Stimulated activated CD4-positive, alpha-beta T cell treated with anti-CD3 and anti-CD28 coated beads, Interleukin-12 subunit alpha, Interleukin-12 subunit beta, amount 100 ng/mL, for 4 hours (primary cell): ENCODE data around the gene MACROD1.
A peak's percentile ranks its signal among the peaks of the same experiment; 100 is the strongest.

Source experiments
- DNase-seq: peaks from one replicate; pipeline ENCODE4 v3.0.0-alpha.2; 2020

The MACROD1 gene

DNA sequence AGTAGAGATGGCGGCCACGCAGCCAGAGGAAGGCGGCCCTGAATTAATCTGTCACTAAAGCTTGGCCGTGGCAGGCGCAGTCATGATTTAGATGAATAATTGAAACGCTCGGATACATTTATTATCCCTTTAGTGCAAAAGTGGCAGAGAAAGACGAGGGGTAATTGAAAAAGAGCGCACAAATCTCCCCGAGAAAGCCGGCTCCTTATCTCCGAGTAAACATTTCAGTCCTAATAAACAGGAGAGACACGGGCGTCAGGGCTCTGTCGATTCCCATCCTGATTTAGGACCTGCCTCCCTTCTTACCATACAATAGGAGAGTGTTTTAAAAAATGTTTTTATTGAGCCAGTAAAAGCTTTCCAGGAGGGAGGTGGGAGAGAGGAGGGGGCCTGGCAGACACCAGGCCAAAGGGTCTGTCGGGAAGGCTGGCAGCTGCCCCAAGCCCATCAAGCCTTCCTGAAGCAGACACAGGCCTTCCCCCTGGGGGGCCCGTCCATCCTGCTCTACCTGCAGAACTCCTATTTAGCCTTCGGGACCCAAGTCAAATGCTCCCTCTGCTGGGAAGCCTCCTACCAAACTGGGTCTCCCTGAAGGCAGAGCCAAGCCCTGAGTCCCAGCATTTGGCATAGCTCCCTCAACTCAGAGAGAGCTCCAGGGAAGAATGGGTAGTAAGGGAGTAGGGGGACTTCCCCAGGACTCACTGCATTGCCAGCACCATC is 156.8 kb downstream of the MACROD1 start:
- DNase-seq, result no peak

DNA sequence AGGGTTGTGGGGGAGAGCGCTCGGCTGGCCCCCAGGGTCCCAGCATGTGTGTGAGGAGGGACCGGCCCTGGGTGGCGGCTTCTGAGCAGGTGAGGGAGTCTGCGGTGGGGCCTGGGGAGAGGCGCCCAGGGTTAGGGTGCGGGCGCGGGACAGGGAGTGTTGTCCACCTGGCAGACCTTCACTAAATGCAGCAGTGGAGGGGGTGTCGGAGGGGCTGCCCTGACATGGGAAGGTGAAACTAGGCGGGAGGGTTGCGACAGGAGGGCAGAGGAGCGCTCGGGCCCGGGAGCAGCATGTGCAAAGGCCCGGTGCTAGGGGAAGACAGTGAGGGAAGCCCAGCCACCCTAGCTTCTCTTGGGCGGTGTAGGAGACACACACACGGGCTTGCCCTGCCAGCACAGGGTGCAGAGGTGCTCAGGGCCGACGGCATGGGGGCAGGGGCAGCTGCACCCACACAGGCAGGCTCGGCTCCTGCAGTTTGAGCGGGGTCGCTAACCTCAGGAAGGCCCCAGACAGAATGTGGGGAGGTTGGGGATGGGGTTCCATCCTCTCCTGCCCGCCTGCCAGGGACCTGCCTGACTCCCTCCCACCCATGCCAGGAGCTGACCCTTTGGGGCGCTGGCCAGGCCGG is 157.5 kb downstream of the MACROD1 start:
- DNase-seq, result no peak

DNA sequence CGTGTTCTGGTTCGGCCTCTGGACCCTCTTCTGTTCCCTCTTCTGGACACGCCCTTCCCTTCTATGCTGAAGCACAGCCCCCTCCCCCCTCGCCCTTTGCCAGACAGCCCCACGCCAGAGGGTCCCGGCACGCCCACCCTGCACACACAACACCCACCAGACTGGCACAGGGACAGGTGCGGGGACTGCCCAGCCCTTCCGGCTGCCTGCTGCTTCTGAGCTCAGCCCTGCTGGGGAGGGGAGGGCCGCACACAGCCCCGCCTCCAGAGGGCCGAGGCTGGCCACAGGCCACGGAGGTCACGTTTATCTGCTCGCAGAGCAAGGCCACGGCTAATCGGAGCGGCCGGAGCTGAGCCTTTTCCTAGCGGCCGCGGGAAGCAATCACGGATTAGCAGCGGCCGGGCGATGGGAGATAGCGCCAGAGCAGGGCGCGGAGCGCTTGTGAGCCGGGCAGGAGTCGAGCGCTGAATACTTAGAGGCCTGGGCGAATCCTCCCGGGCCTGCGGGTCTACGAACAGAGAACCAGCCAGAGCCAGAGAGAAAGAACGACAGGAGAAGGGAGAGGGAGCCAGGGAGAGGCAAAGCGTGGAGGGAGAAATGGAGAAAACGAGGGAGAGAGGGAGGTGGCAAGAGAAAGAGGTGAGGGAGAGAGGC is 158.2 kb downstream of the MACROD1 start:
- no peak for DNase-seq

DNA sequence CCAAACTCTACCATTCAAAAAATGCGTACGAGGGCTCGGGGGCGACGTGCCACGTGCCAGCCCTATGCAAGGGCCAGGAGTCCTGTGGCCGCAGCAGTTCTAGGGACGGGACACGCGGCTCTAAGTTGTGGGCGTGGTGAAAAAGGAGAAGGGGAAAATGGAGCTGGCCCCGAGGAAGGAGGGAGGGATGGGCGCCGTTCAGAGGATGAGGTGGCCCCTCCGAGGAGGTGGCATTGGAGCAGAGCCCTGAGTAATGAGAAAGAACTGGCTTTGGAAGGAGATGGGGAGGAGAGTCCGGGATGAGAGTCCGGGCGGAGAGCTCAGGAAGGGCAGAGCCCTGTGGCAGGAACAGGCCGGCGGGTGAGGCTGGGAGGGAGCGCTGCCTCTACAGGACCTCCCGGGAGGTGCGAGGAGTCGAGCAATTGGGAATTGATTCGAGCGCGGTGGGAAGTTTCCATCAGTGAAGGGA is 158.7 kb downstream of the MACROD1 start:
- no peak for DNase-seq

DNA sequence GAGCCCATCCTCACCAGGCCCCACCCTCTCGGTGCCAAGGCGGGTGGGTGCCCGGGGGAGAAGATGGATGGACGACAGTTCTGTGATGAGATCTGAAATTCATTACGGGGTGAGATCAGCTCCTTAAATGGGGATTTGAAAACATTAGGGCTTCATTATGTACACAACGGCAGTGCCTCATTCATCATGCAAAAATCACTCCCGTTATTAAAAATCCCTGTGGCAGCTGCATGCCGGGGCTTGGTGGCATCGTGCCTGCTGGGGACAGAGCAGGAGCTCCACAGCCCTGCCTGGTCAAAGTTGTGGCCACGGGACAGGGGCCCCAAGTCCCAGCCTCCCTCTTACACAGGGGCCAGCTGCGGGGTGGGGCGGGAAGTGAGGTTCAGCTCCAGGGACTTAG is 159.5 kb downstream of the MACROD1 start:
- no peak for DNase-seq

DNA sequence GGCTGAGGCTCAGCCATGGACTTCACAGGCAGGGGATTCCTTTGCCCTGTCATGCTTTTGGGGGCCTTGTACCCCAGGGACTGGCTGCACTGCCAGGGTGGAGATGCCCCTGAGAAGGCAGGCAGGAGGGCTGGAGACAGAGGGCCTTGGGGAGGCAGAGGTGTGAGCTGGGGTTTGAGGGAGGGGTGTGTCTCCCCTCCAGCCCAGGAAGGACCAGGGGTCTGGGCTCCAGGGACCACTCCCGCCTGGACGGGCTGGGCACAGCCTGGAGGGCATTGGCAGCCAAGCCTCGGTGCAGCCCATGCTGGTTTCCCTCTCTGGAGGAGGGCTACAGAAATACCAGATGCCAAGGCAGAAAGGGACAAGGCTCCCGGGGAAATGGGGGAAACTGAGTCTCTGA is 160.2 kb downstream of the MACROD1 start:
- no peak for DNase-seq

DNA sequence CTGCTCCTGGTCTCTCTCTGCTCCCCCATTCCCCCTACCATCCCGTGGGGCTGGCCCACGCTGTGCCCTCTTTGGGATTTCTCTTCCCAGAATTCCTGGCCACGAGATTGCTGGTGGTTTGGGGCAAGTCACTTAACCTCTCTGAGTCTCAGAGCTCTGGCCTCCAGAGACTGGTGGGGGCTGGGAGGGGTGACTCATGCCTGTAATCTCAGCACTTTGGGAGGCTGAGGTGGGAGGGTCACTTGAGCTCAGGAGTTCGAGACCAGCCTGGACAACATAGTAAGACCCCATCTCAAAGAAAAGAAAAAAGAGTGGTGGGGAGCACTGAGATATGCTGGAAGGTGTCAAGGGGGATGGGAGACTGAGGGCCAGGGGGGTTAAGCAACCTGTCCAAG is 161.3 kb downstream of the MACROD1 start:
- no peak for DNase-seq

DNA sequence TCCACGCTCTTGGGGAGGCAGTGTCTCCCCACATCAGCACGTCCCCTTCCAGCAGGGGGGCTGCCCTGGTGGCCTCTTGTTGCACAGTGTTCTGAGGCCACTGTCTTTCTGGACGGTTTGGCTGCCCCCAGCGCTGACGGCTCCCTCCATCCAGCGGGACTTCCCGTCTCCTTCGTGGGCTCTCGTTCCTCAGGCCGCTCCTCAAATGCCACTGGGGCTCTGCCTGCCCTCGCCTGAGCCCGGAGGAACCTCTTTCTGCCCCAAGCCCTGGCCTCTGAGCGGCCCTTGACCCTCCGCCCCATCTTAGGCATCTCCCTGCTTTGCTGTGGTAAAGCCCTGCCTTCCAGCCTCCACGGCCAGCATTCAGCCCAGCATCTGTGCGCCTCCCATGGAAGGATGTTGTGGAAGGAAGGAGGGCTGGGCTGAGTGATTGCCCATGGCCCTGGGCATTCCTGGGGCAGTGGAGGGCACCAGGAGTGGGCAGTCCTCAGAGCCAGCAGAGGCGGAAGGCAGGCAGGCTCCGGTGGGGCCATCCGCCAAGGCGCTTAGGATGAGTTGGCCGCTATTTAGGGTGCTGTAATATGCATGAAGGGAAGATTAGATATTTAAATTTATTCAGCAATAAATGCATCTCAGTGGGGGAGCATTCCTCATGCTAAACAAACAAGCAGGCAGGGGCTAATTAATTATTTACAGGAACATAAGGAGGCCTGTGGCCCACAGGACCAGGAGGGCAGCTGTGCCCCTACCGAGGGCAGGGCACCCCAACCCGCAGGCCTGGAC is 161.9 kb downstream of the MACROD1 start:
- DNase-seq, result no peak

DNA sequence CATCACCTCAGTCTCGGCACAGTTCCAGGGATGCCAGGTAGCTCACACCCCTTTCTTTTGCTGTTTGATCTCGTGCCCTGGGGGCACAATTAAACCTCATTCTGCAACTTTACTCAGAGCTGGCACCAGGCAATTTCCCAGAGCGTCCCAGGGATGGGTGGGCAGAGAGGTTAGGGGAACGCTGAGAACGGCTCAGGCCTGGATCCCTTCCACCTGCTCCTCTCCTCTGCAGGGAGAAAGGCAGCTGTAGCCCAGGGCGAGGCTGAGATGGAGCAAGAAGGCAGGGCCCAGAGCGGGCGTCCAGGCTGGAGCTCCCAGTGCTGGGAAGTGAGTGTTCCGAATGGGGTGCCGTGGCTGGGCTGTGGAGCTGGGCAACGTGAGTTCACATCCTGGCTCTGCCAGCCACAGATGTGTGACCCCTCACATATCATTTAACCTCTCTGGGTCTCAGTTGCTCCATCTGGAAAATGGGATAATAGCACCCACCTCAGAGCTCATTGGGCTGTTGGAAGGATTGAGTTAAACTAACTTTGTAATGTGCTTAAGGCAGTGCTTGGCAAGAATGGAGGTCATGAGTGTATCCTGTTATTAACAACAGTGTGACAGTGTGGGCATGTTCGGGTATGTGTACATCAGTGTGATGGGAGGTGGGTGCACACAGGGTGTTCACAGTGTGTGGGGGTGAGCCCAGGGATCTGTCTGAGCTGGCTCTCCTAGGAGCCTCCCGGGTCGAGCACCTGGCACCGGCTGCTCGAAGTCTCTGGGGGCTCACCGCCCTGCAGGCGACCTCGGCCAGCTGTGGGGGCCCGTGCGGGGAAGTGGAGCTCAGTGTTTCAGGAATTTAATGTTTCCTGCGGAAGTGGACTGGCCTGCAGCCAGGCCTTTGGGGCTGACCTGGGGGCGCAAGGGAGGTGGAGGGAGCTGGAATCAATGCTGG is 164.2 kb downstream of the MACROD1 start:
- no peak for DNase-seq

DNA sequence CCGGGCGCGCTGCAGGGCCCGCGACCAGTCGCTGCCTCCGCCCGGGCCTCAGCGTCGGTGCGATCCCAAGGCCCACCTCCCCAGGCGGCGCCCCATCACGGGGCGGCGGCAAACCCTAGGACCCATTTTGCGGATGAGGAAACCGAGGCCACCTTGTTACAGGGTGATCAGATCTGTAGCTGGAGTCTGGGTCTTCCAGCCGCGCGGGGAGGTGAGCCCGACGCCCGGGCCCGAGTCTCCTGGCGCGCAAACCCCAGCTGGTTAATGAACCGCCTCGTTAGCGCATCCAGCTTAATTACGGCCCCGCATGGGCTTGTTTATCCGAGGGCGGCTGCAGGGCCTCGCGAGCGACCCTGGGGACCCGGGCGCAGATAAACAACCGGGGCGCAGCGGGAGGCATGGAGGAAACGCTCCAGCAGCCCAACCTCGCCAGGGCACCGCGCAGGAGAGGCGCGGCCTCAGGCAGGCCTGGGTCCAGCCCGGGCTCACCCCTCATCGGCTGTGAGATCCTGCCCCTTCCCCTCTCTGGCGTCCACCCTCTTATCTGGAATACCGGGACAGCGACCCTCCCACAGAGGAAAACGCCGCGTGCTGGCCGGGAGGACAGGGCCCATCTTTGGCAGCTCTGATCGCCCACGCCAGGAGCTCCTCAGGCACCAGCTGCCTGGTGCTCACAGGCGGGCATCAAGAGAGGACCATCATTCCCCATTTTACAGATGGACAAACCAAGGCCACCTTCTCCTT is 165.0 kb downstream of the MACROD1 start:
- DNase-seq, result no peak

DNA sequence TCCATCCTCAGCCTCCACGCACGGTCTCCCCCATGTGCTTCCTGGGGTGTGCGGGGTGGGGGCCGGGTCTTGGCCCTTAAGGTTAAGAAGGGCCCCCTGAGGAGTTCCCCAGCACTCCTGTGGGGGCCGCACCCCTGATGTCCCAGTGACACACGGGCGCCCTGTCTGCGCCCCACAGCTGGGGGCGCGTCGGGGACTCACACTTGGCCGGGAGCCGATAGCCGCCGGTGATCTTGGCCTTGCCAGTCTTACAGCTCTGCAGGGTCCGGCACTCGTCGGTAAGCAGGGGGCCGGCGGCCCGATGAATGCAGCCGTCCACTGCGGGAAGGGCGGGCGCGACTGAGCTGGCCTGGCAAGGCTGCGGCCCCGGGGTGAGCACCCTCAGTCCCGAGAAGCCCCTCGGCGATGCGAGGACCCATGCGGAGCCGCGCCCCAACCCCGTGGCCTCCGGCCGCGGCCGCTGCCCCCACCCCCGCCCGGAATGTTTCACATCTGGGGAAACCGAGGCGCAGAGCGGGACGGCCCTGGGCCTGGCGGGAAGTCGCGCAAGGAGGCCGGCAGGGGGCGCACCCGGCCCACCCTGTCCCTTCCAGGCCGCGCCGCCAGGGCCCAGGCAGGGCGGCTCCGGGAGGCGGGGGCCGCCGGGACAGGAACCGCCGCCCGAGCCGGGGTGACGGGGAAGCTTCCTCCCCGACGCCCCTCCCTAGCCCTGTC is 165.7 kb downstream of the MACROD1 start:
- peak; percentile 73 for DNase-seq

DNA sequence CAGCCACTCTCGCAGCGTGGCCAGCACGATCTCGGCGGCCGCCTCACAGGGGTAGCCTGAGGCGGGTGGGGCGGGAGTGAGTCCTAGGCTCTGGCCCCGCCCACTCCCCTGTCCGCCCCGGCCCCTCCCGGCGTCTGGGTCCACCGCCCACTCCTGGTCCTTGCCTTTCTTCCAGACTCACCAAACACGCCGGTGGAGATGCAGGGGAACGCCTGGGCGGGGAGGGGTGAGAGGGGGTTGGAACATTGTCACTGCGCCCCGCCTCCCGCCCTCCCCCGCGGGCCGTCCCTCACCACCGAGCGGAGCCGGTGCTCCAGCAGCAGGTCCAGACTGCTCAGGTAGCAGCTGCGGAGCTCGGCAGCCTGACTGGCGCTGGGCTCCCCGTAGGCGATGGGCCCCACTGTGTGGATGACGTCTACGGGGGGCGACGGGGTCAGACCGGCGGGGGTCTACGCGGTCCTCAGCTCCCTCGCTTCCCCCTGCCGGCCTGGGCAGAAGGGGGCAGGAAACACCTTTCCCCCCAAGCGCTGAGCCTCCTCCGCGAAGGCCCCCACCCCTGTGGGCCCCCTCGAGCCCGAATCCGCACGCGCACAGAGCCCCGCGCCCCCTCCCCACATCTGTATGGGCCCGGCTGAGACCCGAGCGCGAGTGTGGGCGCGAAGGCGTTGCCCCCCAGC is 166.4 kb downstream of the MACROD1 start:
- peak; percentile 65 for DNase-seq

DNA sequence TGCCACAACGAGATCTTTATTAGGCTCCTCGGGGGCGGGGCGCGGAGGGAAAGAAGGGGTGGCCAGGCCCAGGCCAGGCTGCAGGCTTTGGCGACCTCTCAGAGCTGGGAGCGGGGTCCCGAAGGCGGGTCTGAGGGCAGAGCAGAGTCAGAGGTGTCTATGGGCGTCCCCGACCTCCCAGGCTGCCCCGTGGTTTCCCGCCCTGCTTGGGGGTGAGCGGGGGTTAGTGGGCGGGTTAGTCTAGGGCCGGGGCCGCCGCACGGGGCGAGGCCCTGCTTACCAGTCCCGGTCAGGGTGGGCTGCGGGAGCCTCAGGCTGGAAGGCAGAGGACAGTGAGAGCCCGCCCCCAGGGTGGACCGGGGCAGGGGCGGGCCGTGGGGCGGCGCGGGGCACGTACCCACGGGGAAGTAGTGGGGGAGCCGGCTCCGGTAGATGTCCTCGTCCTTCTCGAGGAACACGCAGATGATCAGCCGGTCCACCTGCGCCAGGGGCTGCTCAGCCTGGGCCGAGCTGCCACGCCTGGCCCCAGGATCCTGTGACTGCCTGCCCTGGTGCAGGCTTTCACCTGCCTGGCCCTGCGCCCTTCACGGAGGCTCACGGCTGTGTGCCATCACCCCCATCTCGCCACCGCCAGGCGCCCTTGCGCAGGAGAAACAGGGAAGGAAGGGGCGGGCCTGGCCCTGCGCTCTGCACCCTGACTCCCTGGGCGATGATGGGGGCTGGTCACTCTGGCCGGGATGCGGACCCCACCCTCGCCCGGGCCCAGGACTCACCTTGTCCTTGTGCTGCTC is 167.2 kb downstream of the MACROD1 start:
- DNase-seq, result peak; percentile 6

DNA sequence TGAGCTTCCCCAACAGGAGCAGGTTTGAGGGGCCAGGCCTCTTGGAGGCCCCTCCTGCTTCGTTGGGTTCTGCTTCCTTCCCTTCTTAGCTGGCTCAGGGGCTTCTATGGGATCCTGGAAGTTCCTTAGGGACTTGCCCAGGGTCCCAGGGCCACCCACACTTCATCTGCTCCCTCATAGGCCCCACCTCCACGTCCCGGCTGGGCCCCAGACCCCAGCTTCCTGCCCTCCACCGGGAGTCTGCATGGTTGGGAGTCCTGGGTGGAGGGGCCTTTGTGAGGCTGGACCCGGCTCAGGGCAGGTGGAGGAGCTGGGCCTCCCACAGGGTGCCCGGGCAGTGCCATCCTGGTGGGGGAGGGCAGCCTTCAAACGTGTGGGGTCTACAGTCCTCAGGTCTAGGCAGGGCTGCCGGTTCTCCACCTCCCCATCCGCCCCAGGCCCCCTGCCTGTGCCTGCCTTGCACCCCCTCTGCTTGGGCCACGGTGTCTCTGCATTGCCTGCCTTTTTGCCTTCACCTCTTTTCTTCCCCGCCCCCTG is 168.0 kb downstream of the MACROD1 start:
- no peak for DNase-seq

DNA sequence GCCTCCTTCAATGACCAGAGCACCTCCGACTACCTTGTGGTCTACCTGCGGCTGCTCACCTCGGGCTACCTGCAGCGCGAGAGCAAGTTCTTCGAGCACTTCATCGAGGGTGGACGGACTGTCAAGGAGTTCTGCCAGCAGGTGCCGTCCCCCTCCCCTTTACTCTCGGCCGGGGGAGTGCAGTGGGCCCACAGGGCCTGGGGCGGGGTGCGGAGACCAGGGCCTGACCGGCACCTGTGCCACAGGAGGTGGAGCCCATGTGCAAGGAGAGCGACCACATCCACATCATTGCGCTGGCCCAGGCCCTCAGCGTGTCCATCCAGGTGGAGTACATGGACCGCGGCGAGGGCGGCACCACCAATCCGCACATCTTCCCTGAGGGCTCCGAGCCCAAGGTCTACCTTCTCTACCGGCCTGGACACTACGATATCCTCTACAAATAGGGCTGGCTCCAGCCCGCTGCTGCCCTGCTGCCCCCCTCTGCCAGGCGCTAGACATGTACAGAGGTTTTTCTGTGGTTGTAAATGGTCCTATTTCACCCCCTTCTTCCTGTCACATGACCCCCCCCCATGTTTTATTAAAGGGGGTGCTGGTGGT is 168.7 kb downstream of the MACROD1 start:
- DNase-seq, result no peak

DNA sequence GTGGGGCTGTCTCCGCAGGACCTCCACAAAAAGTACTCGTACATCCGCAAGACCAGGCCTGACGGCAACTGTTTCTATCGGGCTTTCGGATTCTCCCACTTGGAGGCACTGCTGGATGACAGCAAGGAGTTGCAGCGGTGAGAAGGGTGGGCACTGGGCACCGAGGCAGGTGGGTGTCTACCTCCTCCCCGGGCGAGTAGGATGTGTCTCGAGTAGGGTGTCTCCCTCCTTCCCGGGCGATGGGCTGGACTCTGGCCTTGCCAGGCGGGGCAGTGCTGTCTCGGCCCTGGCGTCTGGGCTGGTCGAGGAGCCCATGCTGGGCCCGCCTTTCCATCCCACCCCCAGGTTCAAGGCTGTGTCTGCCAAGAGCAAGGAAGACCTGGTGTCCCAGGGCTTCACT is 169.4 kb downstream of the MACROD1 start:
- no peak for DNase-seq

DNA sequence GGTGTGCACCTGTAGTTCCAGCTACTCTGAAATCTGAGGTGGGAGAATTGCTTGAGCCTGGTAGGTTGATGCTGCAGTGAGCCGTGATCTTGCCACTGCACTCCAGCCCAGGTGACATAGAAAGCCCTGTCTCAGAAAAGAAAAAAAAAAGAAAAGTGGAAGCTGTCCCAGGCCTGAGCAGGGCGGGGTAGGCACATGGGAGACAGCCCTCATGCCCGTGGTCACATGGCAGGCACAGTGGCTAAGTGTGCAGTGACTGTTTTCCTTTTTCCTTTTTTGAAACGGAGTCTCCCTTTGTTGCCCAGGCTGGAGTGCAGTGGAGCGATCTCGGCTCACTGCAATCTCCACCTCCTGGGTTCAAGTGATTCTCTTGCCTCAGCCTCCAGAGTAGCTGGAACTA is 171.9 kb downstream of the MACROD1 start:
- no peak for DNase-seq

DNA sequence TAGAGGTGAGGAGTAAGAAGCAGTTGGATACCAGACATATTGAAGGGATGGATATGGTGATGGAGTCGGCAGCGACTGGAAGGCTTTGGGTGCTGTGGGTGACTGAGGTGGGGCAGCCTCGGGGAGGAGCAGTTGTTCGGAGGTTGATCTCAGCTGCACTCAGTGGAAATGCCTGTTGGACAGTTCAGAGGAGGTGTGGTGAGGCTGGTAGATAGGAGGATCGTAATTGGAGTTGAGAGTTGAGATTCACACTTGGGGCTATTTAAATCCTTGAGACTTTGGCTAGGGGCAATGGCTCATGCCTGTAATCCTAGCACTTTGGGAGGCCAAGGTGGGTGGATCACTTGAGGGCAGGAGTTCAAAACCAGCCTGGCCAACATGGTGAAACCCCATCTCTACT is 172.8 kb downstream of the MACROD1 start:
- DNase-seq, result no peak

DNA sequence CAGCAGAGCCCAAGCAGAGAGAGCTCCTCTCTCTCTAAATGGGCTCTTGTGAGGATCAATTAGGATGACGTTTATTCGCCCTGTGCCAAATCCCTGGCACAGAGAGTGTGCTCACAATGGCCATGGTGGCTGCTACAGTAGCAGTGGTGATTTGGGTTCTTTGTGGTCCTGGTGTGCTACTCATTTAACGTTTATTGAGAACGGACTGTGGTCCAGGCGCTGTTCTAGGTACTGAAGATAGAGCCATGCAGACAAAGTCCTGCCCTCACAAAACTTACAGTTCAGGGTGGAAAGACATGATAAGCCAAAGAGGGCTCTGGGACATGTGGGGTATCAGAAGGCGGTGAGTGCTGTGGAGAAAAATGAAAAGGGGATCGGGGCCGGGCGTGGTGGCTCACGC is 174.4 kb downstream of the MACROD1 start:
- DNase-seq, result no peak
